Natural killer cell (primary cell): ENCODE results near the gene KMT2B. TPM values are rescaled to one million over a fixed set of nuclear protein-coding genes. Genes with fewer than 3 reads are reported as not detected.
A peak's percentile ranks its signal among the peaks of the same experiment; 100 is the strongest.

Source experiments
- ATAC-seq, 3 donors: fragments of 150-1000 bp in 2 of 3; fragments of 200-7000 bp in 1 of 3; cut with Tn5 transposase; 1 replicate in 1 of 3; 2 replicates in 2 of 3; pipeline ENCODE4 v1.10.0; 2021; ENCODE audit warnings: mild to moderate bottlenecking in 2 of 3, moderate library complexity in 2 of 3
- DNase-seq, 2 donors: peaks; one replicate each; pipeline versions ENCODE4 v3.0.0 to v3.0.0-alpha.2; 2013 to 2021; ENCODE audit warnings: mixed read lengths in 1 of 2
- H3K27ac ChIP-seq: one replicate; pipeline ENCODE4 v1.5.1; 2013; ENCODE audit warnings: mild to moderate bottlenecking, low read length
- H3K27me3 ChIP-seq: one replicate; pipeline ENCODE4 v1.6.1; 2013; ENCODE audit warnings: low read length; ENCODE audit not compliant: control insufficient read depth, insufficient read depth
- H3K36me3 ChIP-seq: one replicate; pipeline ENCODE4 v1.6.1; 2013; ENCODE audit warnings: low read length; ENCODE audit not compliant: control insufficient read depth, insufficient read depth
- H3K4me1 ChIP-seq: one replicate; pipeline ENCODE4 v1.6.1; 2013; ENCODE audit warnings: low read length; ENCODE audit not compliant: control insufficient read depth, insufficient read depth
- H3K4me3 ChIP-seq: one replicate; pipeline ENCODE4 v1.5.1; 2013; ENCODE audit warnings: low read length
- H3K9me3 ChIP-seq: one replicate; pipeline ENCODE4 v1.6.1; 2013; ENCODE audit warnings: low read length; ENCODE audit not compliant: control insufficient read depth, insufficient read depth
- H3K27ac Mint-ChIP-seq, 2 donors: one replicate each; pipeline ENCODE4 v1.8.0; 2022; ENCODE audit warnings: mild to moderate bottlenecking in 2 of 2, mixed read lengths in 2 of 2, moderate library complexity in 1 of 2
- H3K27me3 Mint-ChIP-seq, 2 donors: one replicate each; pipeline ENCODE4 v1.8.0; 2022; ENCODE audit warnings: low read depth in 2 of 2, mixed read lengths in 2 of 2
- H3K36me3 Mint-ChIP-seq: one replicate; pipeline ENCODE4 v1.8.0; 2022; ENCODE audit warnings: mixed read lengths
- H3K4me1 Mint-ChIP-seq, 2 donors: one replicate each; pipeline ENCODE4 v1.8.0; 2022; ENCODE audit warnings: mixed read lengths in 2 of 2
- H3K4me3 Mint-ChIP-seq: one replicate; pipeline ENCODE4 v1.8.0; 2022; ENCODE audit warnings: mild to moderate bottlenecking, moderate library complexity, mixed read lengths
- H3K9me3 Mint-ChIP-seq, 2 donors: one replicate each; pipeline ENCODE4 v1.8.0; 2022; ENCODE audit warnings: mixed read lengths in 2 of 2
- WGBS: methylation state at CpG from one replicate; pipeline ENCODE4 v1.1.7; 2013; ENCODE audit warnings: missing lambda C conversion rate; ENCODE audit not compliant: insufficient coverage; 5-methylcytosine and 5-hydroxymethylcytosine counted together
- intact Hi-C: fragments of 100-400 bp; cut with micrococcal nuclease; formaldehyde crosslinking; loops from one replicate; pipeline ENCODE4 v1.14.2; 2022
- total RNA-seq, 4 donors: library from RNA; stranded (reverse); fragments of 120-200 nt in 1 of 4; gene quantifications; one replicate each; pipeline versions ENCODE4 v1.2.3 to v1.2.4, GENCODE V29; 2013 to 2022
- TF ChIP-seq, protein P1 (sequence below): fragments of 200-600 bp; IDR thresholded peaks from one replicate; pipeline ENCODE4 v1.8.0; 2022; ENCODE audit warnings: antibody characterized with exemption

The KMT2B gene
- total RNA-seq, 3 donors from 2014 or later (not counting 1 experiment from before 2014, with no cell fraction given): 60.8 to 70.9 (median 70.7) TPM

DNA sequence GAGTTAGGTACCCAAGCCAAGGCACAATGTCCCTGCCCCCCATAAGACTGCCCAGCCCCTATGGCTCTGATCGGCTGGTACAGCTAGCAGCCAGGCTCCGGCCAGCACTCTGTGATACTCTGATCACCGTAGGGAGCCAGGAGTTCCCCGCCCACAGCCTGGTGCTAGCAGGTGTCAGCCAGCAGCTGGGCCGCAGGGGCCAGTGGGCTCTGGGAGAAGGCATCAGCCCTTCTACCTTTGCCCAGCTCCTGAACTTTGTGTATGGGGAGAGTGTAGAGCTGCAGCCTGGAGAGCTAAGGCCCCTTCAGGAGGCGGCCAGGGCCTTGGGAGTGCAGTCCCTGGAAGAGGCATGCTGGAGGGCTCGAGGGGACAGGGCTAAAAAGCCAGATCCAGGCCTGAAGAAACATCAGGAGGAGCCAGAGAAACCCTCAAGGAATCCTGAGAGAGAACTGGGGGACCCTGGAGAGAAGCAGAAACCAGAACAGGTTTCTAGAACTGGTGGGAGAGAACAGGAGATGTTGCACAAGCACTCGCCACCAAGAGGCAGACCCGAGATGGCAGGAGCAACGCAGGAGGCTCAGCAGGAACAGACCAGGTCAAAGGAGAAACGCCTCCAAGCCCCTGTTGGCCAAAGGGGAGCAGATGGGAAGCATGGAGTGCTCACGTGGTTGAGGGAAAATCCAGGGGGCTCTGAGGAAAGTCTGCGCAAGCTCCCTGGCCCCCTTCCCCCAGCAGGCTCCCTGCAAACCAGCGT is 3.0 kb upstream of the KMT2B start:
- TF ChIP-seq, protein P1, sequence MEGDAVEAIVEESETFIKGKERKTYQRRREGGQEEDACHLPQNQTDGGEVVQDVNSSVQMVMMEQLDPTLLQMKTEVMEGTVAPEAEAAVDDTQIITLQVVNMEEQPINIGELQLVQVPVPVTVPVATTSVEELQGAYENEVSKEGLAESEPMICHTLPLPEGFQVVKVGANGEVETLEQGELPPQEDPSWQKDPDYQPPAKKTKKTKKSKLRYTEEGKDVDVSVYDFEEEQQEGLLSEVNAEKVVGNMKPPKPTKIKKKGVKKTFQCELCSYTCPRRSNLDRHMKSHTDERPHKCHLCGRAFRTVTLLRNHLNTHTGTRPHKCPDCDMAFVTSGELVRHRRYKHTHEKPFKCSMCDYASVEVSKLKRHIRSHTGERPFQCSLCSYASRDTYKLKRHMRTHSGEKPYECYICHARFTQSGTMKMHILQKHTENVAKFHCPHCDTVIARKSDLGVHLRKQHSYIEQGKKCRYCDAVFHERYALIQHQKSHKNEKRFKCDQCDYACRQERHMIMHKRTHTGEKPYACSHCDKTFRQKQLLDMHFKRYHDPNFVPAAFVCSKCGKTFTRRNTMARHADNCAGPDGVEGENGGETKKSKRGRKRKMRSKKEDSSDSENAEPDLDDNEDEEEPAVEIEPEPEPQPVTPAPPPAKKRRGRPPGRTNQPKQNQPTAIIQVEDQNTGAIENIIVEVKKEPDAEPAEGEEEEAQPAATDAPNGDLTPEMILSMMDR: no peak
- peak overlapping the region; percentile 59 for H3K4me3 Mint-ChIP-seq
- Histone ChIP-seq H3K27ac (peak overlapping the region; percentile 35), H3K4me3 (no peak overlapping the region), H3K27me3 (no peaks in the 10 kb centered on the region), H3K9me3 (no peaks in the 10 kb centered on the region), H3K4me1 (peaks cover 53% of the 10 kb centered on the region), H3K36me3 (no peaks in the 10 kb centered on the region)
- 76% methylated on average over 14 of the region's 14 CpGs for WGBS
- H3K36me3 Mint-ChIP-seq: no peaks in the 10 kb centered on the region
- DNase-seq: peak in 1 of 2 donors; percentile 41
- intact Hi-C loops: no loop called here
- H3K27ac Mint-ChIP-seq: no peak overlapping the region
- no peaks in the 10 kb centered on the region for H3K9me3 Mint-ChIP-seq
- ATAC-seq: no peak
- peaks cover 10 to 41% of the 10 kb centered on the region in 2 donors for H3K4me1 Mint-ChIP-seq
- no peaks in the 10 kb centered on the region for H3K27me3 Mint-ChIP-seq

- Mint-ChIP-seq H3K4me1 (peaks cover 15 to 45% of the 10 kb centered on the region in 2 donors), H3K9me3 (no peaks in the 10 kb centered on the region)
Observed at GRCh38 chr19:35715355-35715809, 2.4 kb upstream of the KMT2B start.

GRCh38 chr19:35715981-35716800 is 1.6 kb upstream of the KMT2B start:
- intact Hi-C loops: loop anchor here (1.0 to 2.0 kb wide), 4 partner anchors 14 to 205 kb away; partner anchors contain the start of gene RBM42
- Histone ChIP-seq H3K4me1 (peaks cover 53% of the 10 kb centered on the region), H3K27ac (peak overlapping the region; percentile 79), H3K9me3 (no peaks in the 10 kb centered on the region), H3K4me3 (peak overlapping the region; percentile 86), H3K36me3 (peaks cover 7% of the 10 kb centered on the region), H3K27me3 (no peaks in the 10 kb centered on the region)
- Mint-ChIP-seq H3K9me3 (no peaks in the 10 kb centered on the region), H3K4me1 (peaks cover 16 to 51% of the 10 kb centered on the region in 2 donors), H3K27me3 (no peaks in the 10 kb centered on the region), H3K27ac (peak overlapping the region; percentile 94 to 98), H3K4me3 (peak overlapping the region; percentile 99), H3K36me3 (no peaks in the 10 kb centered on the region)
- WGBS: 2% methylated on average over 52 of the region's 52 CpGs
- ATAC-seq (no peak), DNase-seq (peak in 1 of 2 donors; percentile 55)
- TF ChIP-seq, protein P1: no peak

More at GRCh38 chr19:35715355-35715809, 2.4 kb upstream of the KMT2B start:
- intact Hi-C loops: no loop called here
- TF ChIP-seq, protein P1: no peak
- no peaks in the 10 kb centered on the region for H3K9me3 ChIP-seq
- no peaks in the 10 kb centered on the region for H3K27me3 Mint-ChIP-seq
- no peak overlapping the region for H3K4me3 ChIP-seq
- no peaks in the 10 kb centered on the region for H3K36me3 Mint-ChIP-seq
- no peaks in the 10 kb centered on the region for H3K27me3 ChIP-seq
- H3K36me3 ChIP-seq: peaks cover 4% of the 10 kb centered on the region
- H3K27ac Mint-ChIP-seq: no peak overlapping the region
- peaks cover 53% of the 10 kb centered on the region for H3K4me1 ChIP-seq
- peak overlapping the region; percentile 79 for H3K27ac ChIP-seq
- ATAC-seq: no peak
- 89% methylated on average over 7 of the region's 7 CpGs for WGBS
- DNase-seq: no peak
- no peak overlapping the region for H3K4me3 Mint-ChIP-seq
